Loucy (cell line): ENCODE measurements around the gene TENM3.

Experiments used
- H2AFZ ChIP-seq: fragments of 200-600 bp; sonication (generic); 2 replicates; pipeline ENCODE4 v1.6.0; 2016; ENCODE audit warnings: antibody characterized with exemption, mild to moderate bottlenecking, low read length, moderate library complexity
- H3F3A ChIP-seq: fragments of 200-600 bp; 2 replicates; pipeline ENCODE4 v1.6.0; 2016; ENCODE audit warnings: antibody characterized with exemption, low read depth, mild to moderate bottlenecking
- H3K27me3 ChIP-seq: fragments of 200-600 bp; sonication (generic); 2 replicates; pipeline ENCODE4 v1.6.1; 2014; ENCODE audit warnings: low read length, mild to moderate bottlenecking; ENCODE audit not compliant: insufficient read depth, poor library complexity, severe bottlenecking
- H3K36me3 ChIP-seq: fragments of 200-600 bp; sonication (generic); 2 replicates; pipeline ENCODE4 v1.6.1; 2016; ENCODE audit warnings: low read length; ENCODE audit not compliant: insufficient read depth
- H3K4me1 ChIP-seq: fragments of 200-600 bp; sonication (generic); 2 replicates; pipeline ENCODE4 v1.5.1; 2014; ENCODE audit warnings: low read length, mild to moderate bottlenecking; ENCODE audit not compliant: insufficient read depth, poor library complexity, severe bottlenecking
- H3K4me2 ChIP-seq: fragments of 200-600 bp; sonication (generic); 2 replicates; pipeline ENCODE4 v1.6.0; 2014; ENCODE audit warnings: antibody characterized with exemption, low read length, low read depth, mild to moderate bottlenecking; ENCODE audit not compliant: poor library complexity, severe bottlenecking
- H3K4me3 ChIP-seq: fragments of 200-600 bp; sonication (generic); 2 replicates; pipeline ENCODE4 v1.5.1; 2014; ENCODE audit warnings: low read length, mild to moderate bottlenecking, mixed read lengths; ENCODE audit not compliant: poor library complexity, severe bottlenecking
- H3K79me2 ChIP-seq: fragments of 200-600 bp; sonication (generic); 2 replicates; pipeline ENCODE4 v1.6.1; 2014; ENCODE audit warnings: low read length; ENCODE audit not compliant: insufficient read depth
- H3K9ac ChIP-seq: fragments of 200-600 bp; sonication (generic); 2 replicates; pipeline ENCODE4 v1.6.0; 2014; ENCODE audit warnings: mild to moderate bottlenecking, low read depth, low read length, moderate library complexity; ENCODE audit not compliant: poor library complexity, severe bottlenecking
- H3K9me2 ChIP-seq: fragments of 200-600 bp; sonication (generic); replicated peaks from 2 replicates; pipeline ENCODE4 v1.6.1; 2016; ENCODE audit warnings: low read depth, low read length, mixed read lengths
- H3K9me3 ChIP-seq: fragments of 200-600 bp; sonication (generic); 2 replicates; pipeline ENCODE4 v1.6.1; 2014; ENCODE audit warnings: mild to moderate bottlenecking, antibody characterized with exemption, low read length, low read depth; ENCODE audit not compliant: insufficient read depth
- H4K20me1 ChIP-seq: fragments of 200-600 bp; sonication (generic); 2 replicates; pipeline ENCODE4 v1.6.0; 2014; ENCODE audit warnings: antibody characterized with exemption, low read length, mild to moderate bottlenecking; ENCODE audit not compliant: insufficient read depth, poor library complexity, severe bottlenecking
- EZH2phosphoT487 ChIP-seq: fragments of 200-600 bp; IDR thresholded peaks from 2 replicates; pipeline ENCODE4 v1.6.1; 2018; ENCODE audit warnings: antibody characterized with exemption, mild to moderate bottlenecking, moderate library complexity, borderline replicate concordance
- TF ChIP-seq, protein P1 (sequence below): fragments of 200-600 bp; sonication (generic); conservative IDR thresholded peaks from 2 replicates; pipeline ENCODE4 v1.5.1; 2014; ENCODE audit warnings: mild to moderate bottlenecking, antibody characterized with exemption, low read length

TENM3 gene

DNA sequence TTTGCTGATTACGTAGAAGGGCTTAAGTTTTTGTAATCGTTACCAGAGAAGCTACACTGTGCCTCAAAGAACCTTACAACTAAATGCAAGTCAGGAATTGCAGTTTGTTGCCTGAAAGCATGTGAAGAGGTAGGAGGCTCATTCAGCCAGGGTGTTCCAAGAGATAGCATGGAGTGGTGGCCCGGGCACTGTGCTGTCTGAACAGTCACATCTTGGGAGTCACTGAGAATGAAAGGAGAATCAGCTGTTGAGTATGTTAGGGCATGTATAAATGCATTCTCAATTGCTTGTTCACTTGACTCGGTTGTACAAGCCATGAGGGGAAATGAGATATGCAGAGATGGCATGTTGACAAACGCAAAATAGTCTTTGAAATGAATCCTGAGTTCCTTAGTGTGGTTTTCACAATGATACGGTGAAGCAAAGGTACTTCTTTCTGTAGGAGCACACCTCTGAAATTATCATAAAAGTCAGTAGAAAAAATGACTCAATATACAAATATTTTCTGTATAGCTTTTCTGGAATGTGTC is 513.0 kb downstream of the TENM3 start:
- H3F3A ChIP-seq = no peaks in the 10 kb centered on the region

DNA sequence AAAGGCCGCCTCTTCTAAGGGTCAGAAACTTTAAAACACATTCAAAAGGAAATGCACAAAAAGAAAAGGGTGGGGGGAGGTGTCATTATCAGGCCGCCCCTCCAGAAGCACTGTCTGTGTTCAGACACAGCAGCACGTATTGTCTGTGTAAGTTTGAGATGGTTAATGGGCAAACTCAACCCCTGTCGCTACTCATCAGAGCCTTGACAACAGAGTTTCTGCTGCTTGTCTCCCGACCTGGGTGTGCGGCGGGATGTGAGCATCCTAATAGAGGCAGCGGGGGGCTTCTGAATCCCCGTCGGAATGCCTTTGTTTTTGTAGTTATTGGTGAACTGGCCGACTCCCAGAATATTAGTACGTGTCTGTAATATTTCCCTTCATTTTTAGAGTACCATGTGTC is 515.1 kb downstream of the TENM3 start:
- H4K20me1 ChIP-seq = no peaks in the 10 kb centered on the region
- no peaks in the 10 kb centered on the region for H3K4me1 ChIP-seq
- H3K9me2 ChIP-seq = no peaks in the 10 kb centered on the region
- no peaks in the 10 kb centered on the region for H3K27me3 ChIP-seq
- H3K4me2 ChIP-seq = no peak overlapping the region
- no peaks in the 10 kb centered on the region for H3K9me3 ChIP-seq
- TF ChIP-seq, protein P1, sequence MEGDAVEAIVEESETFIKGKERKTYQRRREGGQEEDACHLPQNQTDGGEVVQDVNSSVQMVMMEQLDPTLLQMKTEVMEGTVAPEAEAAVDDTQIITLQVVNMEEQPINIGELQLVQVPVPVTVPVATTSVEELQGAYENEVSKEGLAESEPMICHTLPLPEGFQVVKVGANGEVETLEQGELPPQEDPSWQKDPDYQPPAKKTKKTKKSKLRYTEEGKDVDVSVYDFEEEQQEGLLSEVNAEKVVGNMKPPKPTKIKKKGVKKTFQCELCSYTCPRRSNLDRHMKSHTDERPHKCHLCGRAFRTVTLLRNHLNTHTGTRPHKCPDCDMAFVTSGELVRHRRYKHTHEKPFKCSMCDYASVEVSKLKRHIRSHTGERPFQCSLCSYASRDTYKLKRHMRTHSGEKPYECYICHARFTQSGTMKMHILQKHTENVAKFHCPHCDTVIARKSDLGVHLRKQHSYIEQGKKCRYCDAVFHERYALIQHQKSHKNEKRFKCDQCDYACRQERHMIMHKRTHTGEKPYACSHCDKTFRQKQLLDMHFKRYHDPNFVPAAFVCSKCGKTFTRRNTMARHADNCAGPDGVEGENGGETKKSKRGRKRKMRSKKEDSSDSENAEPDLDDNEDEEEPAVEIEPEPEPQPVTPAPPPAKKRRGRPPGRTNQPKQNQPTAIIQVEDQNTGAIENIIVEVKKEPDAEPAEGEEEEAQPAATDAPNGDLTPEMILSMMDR = no peak
- TF ChIP-seq EZH2phosphoT487 = no peak
- H3K9ac ChIP-seq = no peak overlapping the region
- H3F3A ChIP-seq = no peaks in the 10 kb centered on the region
- H3K36me3 ChIP-seq = no peaks in the 10 kb centered on the region
- H2AFZ ChIP-seq = no peak overlapping the region
- no peaks in the 10 kb centered on the region for H3K79me2 ChIP-seq
- H3K4me3 ChIP-seq = no peak overlapping the region

More for the DNA sequence above, 513.0 kb downstream of the TENM3 start:
- no peaks in the 10 kb centered on the region for H3K36me3 ChIP-seq
- H3K9ac ChIP-seq = no peak overlapping the region
- TF ChIP-seq, protein P1 = no peak
- no peak for TF ChIP-seq EZH2phosphoT487
- no peak overlapping the region for H3K4me2 ChIP-seq
- no peaks in the 10 kb centered on the region for H3K27me3 ChIP-seq
- H4K20me1 ChIP-seq = no peaks in the 10 kb centered on the region
- H2AFZ ChIP-seq = no peak overlapping the region
- H3K4me1 ChIP-seq = no peaks in the 10 kb centered on the region
- no peaks in the 10 kb centered on the region for H3K79me2 ChIP-seq
- no peak overlapping the region for H3K4me3 ChIP-seq
- no peaks in the 10 kb centered on the region for H3K9me2 ChIP-seq
- H3K9me3 ChIP-seq = no peaks in the 10 kb centered on the region

DNA sequence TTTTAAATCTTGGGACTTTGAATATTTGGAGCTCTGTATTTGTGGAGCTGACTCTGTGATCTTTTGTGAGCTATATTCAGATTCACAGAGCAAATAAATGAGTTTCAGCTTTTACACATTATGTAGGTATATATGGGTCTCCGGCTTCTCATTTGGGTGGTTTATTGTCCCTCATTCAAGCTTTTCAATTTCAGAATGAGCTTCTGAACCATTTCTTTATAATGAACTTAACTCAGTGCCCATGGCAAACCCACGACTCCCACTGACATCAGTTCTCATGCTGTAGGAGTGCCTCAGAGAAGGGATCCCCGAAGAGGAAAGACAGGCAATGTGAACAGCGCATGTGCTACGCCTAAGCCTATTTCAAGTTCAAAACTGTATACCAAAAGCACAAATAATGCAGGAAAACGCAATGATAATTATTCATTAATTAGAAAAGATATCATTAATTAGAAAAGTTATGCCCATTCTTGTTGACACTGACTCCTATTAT is 517.4 kb downstream of the TENM3 start:
- Histone ChIP-seq H3K36me3 (no peaks in the 10 kb centered on the region), H3K27me3 (no peaks in the 10 kb centered on the region), H4K20me1 (no peaks in the 10 kb centered on the region), H3K4me3 (no peak overlapping the region), H3F3A (no peaks in the 10 kb centered on the region), H3K9me2 (no peaks in the 10 kb centered on the region), H3K9ac (no peak overlapping the region), H3K79me2 (no peaks in the 10 kb centered on the region), H3K4me2 (no peak overlapping the region), H3K9me3 (no peaks in the 10 kb centered on the region), H2AFZ (no peak overlapping the region), H3K4me1 (no peaks in the 10 kb centered on the region)
- TF ChIP-seq EZH2phosphoT487 = no peak
- TF ChIP-seq, protein P1 = no peak
